Activated naive CD4-positive, alpha-beta T cell treated with anti-CD3 and anti-CD28 coated beads, Interleukin-2, amount 10 ng/mL, durations not matched to agents 7 days and 5 days (primary cell): ENCODE results near the gene RAB40C.

ENCODE experiments used
- CTCF ChIA-PET: fragments of 350-600 bp; sonication (Branson Sonifier 250); formaldehyde crosslinking; loops from one replicate; lab custom pipeline; 2021; ENCODE audit warnings: antibody characterized with exemption; lab: Charles Lee
- DNase-seq: peaks from one replicate; pipeline ENCODE4 v3.0.0-alpha.2; 2020
- H3K27ac Mint-ChIP-seq: one replicate; pipeline ENCODE4 v1.8.0; 2021; ENCODE audit warnings: mild to moderate bottlenecking, moderate library complexity, mixed read lengths
- H3K27me3 Mint-ChIP-seq: one replicate; pipeline ENCODE4 v1.8.0; 2021; ENCODE audit warnings: mild to moderate bottlenecking, mixed read lengths
- H3K36me3 Mint-ChIP-seq: one replicate; pipeline ENCODE4 v1.8.0; 2021; ENCODE audit warnings: mixed read lengths
- H3K4me1 Mint-ChIP-seq: one replicate; pipeline ENCODE4 v1.8.0; 2021; ENCODE audit warnings: mixed read lengths
- H3K4me3 Mint-ChIP-seq: one replicate; pipeline ENCODE4 v1.8.0; 2021; ENCODE audit warnings: mild to moderate bottlenecking, moderate library complexity, mixed read lengths
- H3K9me3 Mint-ChIP-seq: one replicate; pipeline ENCODE4 v1.8.0; 2021; ENCODE audit warnings: mixed read lengths

The RAB40C gene

GRCh38 chr16:648071-648780 is 58.4 kb downstream of the RAB40C start:
- H3K36me3 Mint-ChIP-seq: peaks cover 1% of the 10 kb centered on the region
- CTCF ChIA-PET: interaction anchor here (0.7 to 1.6 kb wide), 4 partner anchors 12 to 153 kb away, joined by 3 read pairs; partner anchors contain the start of genes METTL26 and STUB1
- H3K9me3 Mint-ChIP-seq: no peaks in the 10 kb centered on the region
- peak overlapping the region; percentile 74 for H3K4me3 Mint-ChIP-seq
- peaks cover 25% of the 10 kb centered on the region for H3K4me1 Mint-ChIP-seq
- H3K27ac Mint-ChIP-seq: peak overlapping the region; percentile 81
- DNase-seq: peak; percentile 54
- H3K27me3 Mint-ChIP-seq: no peaks in the 10 kb centered on the region

GRCh38 chr16:648781-649589 is 59.1 kb downstream of the RAB40C start, which contains the start of gene WDR90:
Gene WDR90 (plus strand): TSS chr16:649365. CDS start chr16:649417, 52 bp downstream.
- H3K9me3 Mint-ChIP-seq: no peaks in the 10 kb centered on the region

GRCh38 chr16:649631-650030 is 59.8 kb downstream of the RAB40C start:
- peaks cover 1% of the 10 kb centered on the region for H3K36me3 Mint-ChIP-seq
- no peaks in the 10 kb centered on the region for H3K27me3 Mint-ChIP-seq
- CTCF ChIA-PET: interaction anchor here (0.9 kb wide), 1 partner anchor 10 kb away, joined by 4 read pairs; no protein-coding TSS in a partner anchor
- no peak overlapping the region for H3K27ac Mint-ChIP-seq
- peak overlapping the region; percentile 75 for H3K4me3 Mint-ChIP-seq
- DNase-seq: peak; percentile 58
- H3K4me1 Mint-ChIP-seq: peaks cover 18% of the 10 kb centered on the region
- no peaks in the 10 kb centered on the region for H3K9me3 Mint-ChIP-seq

More at GRCh38 chr16:648781-649589, 59.1 kb downstream of the RAB40C start, which contains the start of gene WDR90:
- Mint-ChIP-seq H3K36me3 (peaks cover 1% of the 10 kb centered on the region), H3K4me3 (peak within 1 kb of the TSS; percentile 75), H3K27me3 (no peaks in the 10 kb centered on the region), H3K27ac (peak within 1 kb of the TSS; percentile 81), H3K4me1 (peaks cover 21% of the 10 kb centered on the region)
- CTCF ChIA-PET: interaction anchor here (0.7 kb wide), 1 partner anchor 13 kb away, joined by 3 read pairs; the partner anchor contains the start of gene METTL26
- DNase-seq: peak; percentile 96

GRCh38 chr16:651844-652243 is 62.0 kb downstream of the RAB40C start:
- peaks cover 1% of the 10 kb centered on the region for H3K36me3 Mint-ChIP-seq
- no peak overlapping the region for H3K27ac Mint-ChIP-seq
- H3K9me3 Mint-ChIP-seq: no peaks in the 10 kb centered on the region
- no peak overlapping the region for H3K4me3 Mint-ChIP-seq
- no peaks in the 10 kb centered on the region for H3K27me3 Mint-ChIP-seq
- CTCF ChIA-PET: interaction anchor here (1.2 kb wide), 1 partner anchor 12 kb away, joined by 3 read pairs; no protein-coding TSS in a partner anchor
- no peak for DNase-seq
- H3K4me1 Mint-ChIP-seq: peaks cover 17% of the 10 kb centered on the region

- Mint-ChIP-seq H3K36me3 (peaks cover 1% of the 10 kb centered on the region), H3K4me1 (peaks cover 17% of the 10 kb centered on the region), H3K27me3 (no peaks in the 10 kb centered on the region), H3K27ac (no peak overlapping the region), H3K4me3 (no peak overlapping the region), H3K9me3 (no peaks in the 10 kb centered on the region)
- CTCF ChIA-PET: interaction anchor here (1.1 kb wide), 1 partner anchor 73 kb away, joined by 3 read pairs; no protein-coding TSS in a partner anchor
- no peak for DNase-seq
Observed at GRCh38 chr16:652454-653305, 62.8 kb downstream of the RAB40C start.

- Mint-ChIP-seq H3K4me1 (peaks cover 10% of the 10 kb centered on the region), H3K27me3 (no peaks in the 10 kb centered on the region), H3K36me3 (peaks cover 1% of the 10 kb centered on the region), H3K27ac (no peak overlapping the region), H3K4me3 (no peak overlapping the region), H3K9me3 (no peaks in the 10 kb centered on the region)
- CTCF ChIA-PET: no interaction called here
- DNase-seq: no peak
Observed at GRCh38 chr16:654034-654433, 64.2 kb downstream of the RAB40C start.

GRCh38 chr16:657487-657886 is 67.6 kb downstream of the RAB40C start:
- DNase-seq: no peak
- no peak overlapping the region for H3K4me3 Mint-ChIP-seq
- H3K4me1 Mint-ChIP-seq: peaks cover 5% of the 10 kb centered on the region
- no peaks in the 10 kb centered on the region for H3K9me3 Mint-ChIP-seq
- H3K27ac Mint-ChIP-seq: no peak overlapping the region
- CTCF ChIA-PET: no interaction called here
- no peaks in the 10 kb centered on the region for H3K27me3 Mint-ChIP-seq
- peaks cover 1% of the 10 kb centered on the region for H3K36me3 Mint-ChIP-seq

- Mint-ChIP-seq H3K27ac (no peak overlapping the region), H3K27me3 (no peaks in the 10 kb centered on the region), H3K9me3 (no peaks in the 10 kb centered on the region), H3K36me3 (no peaks in the 10 kb centered on the region), H3K4me1 (peaks cover 5% of the 10 kb centered on the region), H3K4me3 (no peak overlapping the region)
- no peak for DNase-seq
- CTCF ChIA-PET: interaction anchor here (1.2 kb wide), 1 partner anchor 9 kb away, joined by 4 read pairs; no protein-coding TSS in a partner anchor
Observed at GRCh38 chr16:658679-659571, 69.1 kb downstream of the RAB40C start.

- Mint-ChIP-seq H3K36me3 (no peaks in the 10 kb centered on the region), H3K27ac (no peak overlapping the region), H3K9me3 (no peaks in the 10 kb centered on the region), H3K4me3 (no peak overlapping the region), H3K27me3 (no peaks in the 10 kb centered on the region), H3K4me1 (peaks cover 5% of the 10 kb centered on the region)
- no peak for DNase-seq
- CTCF ChIA-PET: interaction anchor here (1.2 kb wide), 1 partner anchor 9 kb away, joined by 4 read pairs; no protein-coding TSS in a partner anchor
Observed at GRCh38 chr16:659618-660017, 69.8 kb downstream of the RAB40C start.

GRCh38 chr16:660132-660458 is 70.2 kb downstream of the RAB40C start:
- H3K4me1 Mint-ChIP-seq: peaks cover 5% of the 10 kb centered on the region
- no peaks in the 10 kb centered on the region for H3K27me3 Mint-ChIP-seq
- H3K36me3 Mint-ChIP-seq: no peaks in the 10 kb centered on the region
- H3K4me3 Mint-ChIP-seq: no peak overlapping the region
- DNase-seq: no peak
- no peaks in the 10 kb centered on the region for H3K9me3 Mint-ChIP-seq
- H3K27ac Mint-ChIP-seq: no peak overlapping the region
- CTCF ChIA-PET: no interaction called here

GRCh38 chr16:660459-661183 is 70.8 kb downstream of the RAB40C start:
- Mint-ChIP-seq H3K27ac (no peak overlapping the region), H3K36me3 (no peaks in the 10 kb centered on the region), H3K4me1 (peaks cover 5% of the 10 kb centered on the region), H3K27me3 (no peaks in the 10 kb centered on the region), H3K9me3 (no peaks in the 10 kb centered on the region), H3K4me3 (no peak overlapping the region)
- peak; percentile 75 for DNase-seq
- CTCF ChIA-PET: no interaction called here

GRCh38 chr16:661184-661821 is 71.4 kb downstream of the RAB40C start:
- no peak overlapping the region for H3K4me3 Mint-ChIP-seq
- no peaks in the 10 kb centered on the region for H3K9me3 Mint-ChIP-seq
- peaks cover 5% of the 10 kb centered on the region for H3K4me1 Mint-ChIP-seq
- no peaks in the 10 kb centered on the region for H3K36me3 Mint-ChIP-seq
- H3K27ac Mint-ChIP-seq: peak overlapping the region; percentile 11
- H3K27me3 Mint-ChIP-seq: no peaks in the 10 kb centered on the region
- DNase-seq: no peak
- CTCF ChIA-PET: no interaction called here
